ENCODE data around the gene MYO1G. TPM values are rescaled to one million over a fixed set of nuclear protein-coding genes. Genes with fewer than 3 reads are reported as not detected.

MYO1G gene
- total RNA-seq, 2 experiments from 2014 or later = 369 to 376 TPM

- H3K4me1 Mint-ChIP-seq = peaks cover 63% of the 10 kb centered on the region
- POLR2A ChIA-PET = interaction anchor here (0.6 to 6.8 kb wide), 8 partner anchors 18 to 343 kb away, joined by 3 to 99 read pairs (median 8); partner anchors contain the start of genes CCM2, H2AZ2 and TBRG4
- H3K9me3 Mint-ChIP-seq (ENCODE audit: low read depth) = no peaks in the 10 kb centered on the region
- intact Hi-C loops (cut with DNase I, micrococcal nuclease) = loop anchor here (2.0 to 10.0 kb wide), 8 partner anchors 46 to 956 kb away; partner anchors contain the start of genes PPIA (in 1 of the 2) and TBRG4 (in 1 of the 2)
- ATAC-seq (peak; percentile 2), DNase-seq (peak; percentile 72)
- H3K36me3 Mint-ChIP-seq (ENCODE audit: low read depth) = peaks cover 80% of the 10 kb centered on the region
- H3K27ac Mint-ChIP-seq = peak overlapping the region; percentile 99
- CTCF ChIA-PET = interaction anchor here (2.5 to 3.7 kb wide), 2 partner anchors 20 to 155 kb away, joined by 19 to 20 read pairs; no protein-coding TSS in a partner anchor
- H3K4me3 Mint-ChIP-seq = peak overlapping the region; percentile 99
- no peaks in the 10 kb centered on the region for H3K27me3 Mint-ChIP-seq
Observed at GRCh38 chr7:44981035-44981706, 2.4 kb upstream of the MYO1G start.

- intact Hi-C loops (cut with DNase I, micrococcal nuclease) = loop anchor here (1.0 to 10.0 kb wide), 14 partner anchors 19 to 956 kb away; partner anchors contain the start of genes PPIA (in 2 of the 2), TBRG4 (in 2 of the 2), CCM2 (in 1 of the 2) and H2AZ2 (in 1 of the 2)
- Mint-ChIP-seq H3K27me3 (no peaks in the 10 kb centered on the region), H3K4me3 (peak overlapping the region; percentile 99), H3K4me1 (peaks cover 68% of the 10 kb centered on the region), H3K9me3 (ENCODE audit: low read depth) (no peaks in the 10 kb centered on the region), H3K27ac (peak overlapping the region; percentile 99), H3K36me3 (ENCODE audit: low read depth) (peaks cover 80% of the 10 kb centered on the region)
- peak; percentile 48 for ATAC-seq
- DNase-seq = peak; percentile 94
- ChIA-PET POLR2A (interaction anchor here (0.7 to 6.8 kb wide), 9 partner anchors 19 to 342 kb away, joined by 3 to 99 read pairs (median 6); partner anchors contain the start of genes CCM2, H2AZ2, PURB and TBRG4), CTCF (interaction anchor here (0.6 to 3.7 kb wide), 6 partner anchors 21 to 341 kb away, joined by 3 to 20 read pairs (median 4); no protein-coding TSS in a partner anchor)
Observed at GRCh38 chr7:44980393-44981034, 1.7 kb upstream of the MYO1G start.

DNA sequence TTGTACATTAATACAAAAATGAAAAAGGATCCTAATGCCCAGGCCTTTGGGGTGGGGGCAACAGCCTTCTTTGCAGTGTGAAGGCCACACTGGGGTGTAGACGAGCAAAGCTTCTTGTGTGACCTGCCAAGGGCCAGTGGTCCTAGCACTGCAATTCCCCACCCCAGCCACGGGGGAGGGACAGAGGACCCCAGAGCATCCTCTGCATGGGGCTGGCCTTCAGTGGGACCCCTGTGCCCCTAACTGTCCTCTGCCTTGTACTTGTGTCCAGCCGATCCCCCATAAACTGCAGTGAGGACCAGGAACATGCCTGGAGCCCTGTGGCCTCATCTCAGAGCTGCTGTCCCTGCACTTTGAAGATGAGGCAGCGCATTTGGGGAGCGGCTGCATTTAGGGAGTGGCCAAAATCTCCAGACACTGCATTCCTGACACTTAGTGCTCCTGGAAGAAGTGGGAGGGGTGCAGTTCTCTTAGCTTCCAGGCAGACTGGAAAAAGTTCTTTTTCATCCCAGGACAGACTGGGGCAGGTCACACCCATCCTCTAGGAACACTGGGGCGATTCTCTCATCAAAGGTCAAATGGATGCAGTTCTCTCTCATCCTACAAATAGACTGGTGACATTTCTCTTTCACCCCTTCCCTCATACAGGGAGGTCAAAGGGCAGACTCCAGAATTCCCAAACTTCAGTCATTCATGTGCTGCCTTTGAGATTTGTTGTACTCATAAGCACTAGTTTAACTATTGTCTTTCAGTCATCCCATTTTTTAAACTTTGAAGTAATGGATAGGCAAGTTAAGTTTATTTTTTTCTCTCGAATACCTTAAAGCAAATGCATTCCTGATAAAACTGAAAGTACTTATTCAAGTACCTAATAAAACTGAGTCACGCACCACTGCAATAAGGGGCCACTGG lies 922 bp upstream of the MYO1G start:
- POLR2A ChIA-PET = interaction anchor here (0.6 to 6.8 kb wide), 12 partner anchors 20 to 341 kb away, joined by 3 to 99 read pairs (median 4); partner anchors contain the start of genes CCM2, H2AZ2, PURB and TBRG4
- DNase-seq (peak; percentile 56), ATAC-seq (no peak)

GRCh38 chr7:44977959-44978335 lies 868 bp downstream of the MYO1G start:
- intact Hi-C loops (cut with DNase I, micrococcal nuclease) = loop anchor here in 1 of 2 experiments (1.0 kb wide), 1 partner anchor 396 kb away; the partner anchor contains the start of gene TMED4
- no peaks in the 10 kb centered on the region for H3K9me3 Mint-ChIP-seq (ENCODE audit: low read depth)
- POLR2A ChIA-PET = interaction anchor here (1.0 to 1.3 kb wide), 3 partner anchors 22 to 158 kb away, joined by 3 to 5 read pairs (median 5); partner anchors contain the start of gene CCM2
- H3K4me1 Mint-ChIP-seq = peaks cover 74% of the 10 kb centered on the region
- H3K4me3 Mint-ChIP-seq = peak overlapping the region; percentile 99
- DNase-seq (peak; percentile 61), ATAC-seq (no peak)
- peak overlapping the region; percentile 99 for H3K27ac Mint-ChIP-seq
- peaks cover 75% of the 10 kb centered on the region for H3K36me3 Mint-ChIP-seq (ENCODE audit: low read depth)
- CTCF ChIA-PET = interaction anchor here (0.7 to 1.4 kb wide), 9 partner anchors 8 to 159 kb away, joined by 3 to 7 read pairs (median 3); no protein-coding TSS in a partner anchor
- H3K27me3 Mint-ChIP-seq = no peaks in the 10 kb centered on the region

More for the DNA sequence above, 922 bp upstream of the MYO1G start:
- no peaks in the 10 kb centered on the region for H3K9me3 Mint-ChIP-seq (ENCODE audit: low read depth)
- H3K27me3 Mint-ChIP-seq = no peaks in the 10 kb centered on the region
- H3K4me3 Mint-ChIP-seq = peak overlapping the region; percentile 99
- intact Hi-C loops (cut with DNase I, micrococcal nuclease) = loop anchor here (1.0 to 10.0 kb wide), 17 partner anchors 20 to 955 kb away; partner anchors contain the start of genes PPIA (in 2 of the 2), TBRG4 (in 2 of the 2), CCM2 (in 1 of the 2) and H2AZ2 (in 1 of the 2)
- CTCF ChIA-PET = interaction anchor here (0.6 to 2.5 kb wide), 8 partner anchors 21 to 341 kb away, joined by 3 to 19 read pairs (median 4); partner anchors contain the start of gene TBRG4
- H3K36me3 Mint-ChIP-seq (ENCODE audit: low read depth) = peaks cover 78% of the 10 kb centered on the region
- peak overlapping the region; percentile 99 for H3K27ac Mint-ChIP-seq
- peaks cover 71% of the 10 kb centered on the region for H3K4me1 Mint-ChIP-seq

DNA sequence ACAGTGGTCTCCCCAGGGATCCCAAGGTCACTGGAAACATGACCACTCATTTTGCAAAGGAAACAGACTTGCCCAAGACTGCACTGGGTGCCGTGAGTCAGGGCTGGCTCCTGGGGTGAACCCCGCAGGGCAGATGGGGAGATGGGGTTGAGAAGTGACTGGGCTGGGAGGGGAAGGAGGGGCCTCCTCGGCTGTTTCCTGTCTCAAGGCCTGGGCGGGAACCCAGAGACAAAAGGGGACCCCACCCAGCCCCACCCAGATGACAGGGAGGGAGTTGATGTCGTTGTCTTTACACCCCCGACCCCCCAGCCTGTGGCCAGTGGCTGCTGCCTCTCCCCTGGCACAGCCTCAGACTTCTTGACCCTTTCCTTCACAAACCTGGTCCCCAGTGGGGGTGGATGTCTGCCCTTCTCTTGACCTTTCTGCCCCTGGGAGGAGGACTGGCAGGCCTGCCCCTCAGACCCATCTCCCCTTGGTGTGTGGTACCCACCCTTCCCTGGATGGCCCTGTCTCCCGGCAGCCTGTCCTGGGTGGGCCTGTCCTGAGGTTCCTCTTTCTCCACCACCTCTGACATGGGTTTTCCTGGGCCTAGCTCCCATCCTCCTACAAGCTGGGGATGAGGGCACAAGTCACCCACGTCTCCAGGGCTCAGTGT lies 1.4 kb downstream of the MYO1G start:
- intact Hi-C loops (cut with DNase I, micrococcal nuclease) = loop anchor here in 1 of 2 experiments (1.0 kb wide), 1 partner anchor 395 kb away; the partner anchor contains the start of gene TMED4
- Mint-ChIP-seq H3K27me3 (no peaks in the 10 kb centered on the region), H3K4me1 (peaks cover 72% of the 10 kb centered on the region), H3K9me3 (ENCODE audit: low read depth) (no peaks in the 10 kb centered on the region), H3K36me3 (ENCODE audit: low read depth) (peaks cover 75% of the 10 kb centered on the region), H3K27ac (peak overlapping the region; percentile 99), H3K4me3 (peak overlapping the region; percentile 99)
- ChIA-PET POLR2A (interaction anchor here (1.0 to 1.3 kb wide), 3 partner anchors 22 to 159 kb away, joined by 3 to 5 read pairs (median 5); partner anchors contain the start of gene CCM2), CTCF (interaction anchor here (0.7 to 1.4 kb wide), 9 partner anchors 8 to 159 kb away, joined by 3 to 7 read pairs (median 3); no protein-coding TSS in a partner anchor)
- DNase-seq (peak; percentile 92), ATAC-seq (peak; percentile 51)

DNA sequence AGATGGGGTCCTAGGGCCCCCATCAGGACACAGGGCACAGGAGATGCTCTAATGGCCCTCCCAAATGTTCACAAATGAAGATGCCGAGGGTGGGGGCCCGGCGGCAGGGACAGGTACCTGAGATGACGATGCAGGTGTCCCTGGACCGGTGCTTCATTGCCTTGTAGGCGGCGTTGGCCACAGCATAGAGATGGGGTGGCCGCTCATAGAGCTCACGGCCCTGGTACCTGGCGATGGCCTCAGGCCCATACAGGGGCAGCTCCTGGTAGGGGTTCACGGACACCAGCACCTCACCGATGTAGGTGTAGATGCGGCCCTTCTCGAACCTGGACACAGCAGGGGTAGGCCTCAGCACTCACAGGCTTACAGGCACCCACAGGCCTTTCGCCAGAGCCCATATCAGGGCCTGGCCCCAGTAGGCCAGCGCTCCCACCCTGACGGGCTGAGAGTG lies 2.0 kb downstream of the MYO1G start:
- intact Hi-C loops (cut with DNase I, micrococcal nuclease) = loop anchor here in 1 of 2 experiments (1.0 kb wide), 1 partner anchor 394 kb away; the partner anchor contains the start of gene TMED4

DNA sequence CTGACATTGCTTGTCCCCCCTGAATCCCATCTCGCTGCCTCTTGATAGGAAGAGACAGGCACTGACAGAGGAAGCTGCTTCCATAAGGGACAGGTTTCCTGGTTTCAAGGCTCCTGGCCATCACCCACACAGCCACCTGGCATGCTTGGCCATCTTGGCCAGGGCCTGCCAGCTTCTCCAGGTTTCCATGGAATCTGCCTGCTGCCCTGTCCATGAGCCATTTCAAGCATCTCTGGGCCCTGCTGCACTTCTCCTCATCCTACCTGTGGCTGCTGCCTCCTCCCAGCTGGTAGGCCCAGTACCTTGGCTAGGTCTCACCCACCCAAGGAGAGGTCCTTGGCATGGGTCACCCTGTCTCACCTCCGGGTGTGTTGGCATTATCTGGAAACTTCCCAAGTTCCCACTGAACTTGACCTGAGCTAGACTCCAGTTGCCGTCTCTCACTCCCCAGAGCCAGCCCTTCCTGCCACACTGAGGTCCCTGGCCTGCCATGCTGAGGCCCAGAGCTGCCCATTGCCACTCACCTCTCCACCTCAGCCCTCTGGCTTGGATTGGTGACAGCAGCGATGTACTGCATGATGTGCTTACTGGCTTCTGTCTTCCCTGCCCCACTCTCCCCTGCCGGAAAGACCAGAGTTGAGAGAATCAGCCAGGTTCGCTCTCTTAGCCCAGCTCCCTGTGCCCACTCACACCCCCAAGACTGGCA lies 2.6 kb downstream of the MYO1G start:
- Mint-ChIP-seq H3K9me3 (ENCODE audit: low read depth) (no peaks in the 10 kb centered on the region), H3K27ac (peak overlapping the region; percentile 89), H3K4me3 (peak overlapping the region; percentile 99), H3K36me3 (ENCODE audit: low read depth) (peaks cover 78% of the 10 kb centered on the region), H3K27me3 (no peaks in the 10 kb centered on the region), H3K4me1 (peaks cover 70% of the 10 kb centered on the region)
- no peak for ATAC-seq
- ChIA-PET POLR2A (interaction anchor here (0.6 kb wide), 1 partner anchor 123 kb away, joined by 3 read pairs; no protein-coding TSS in a partner anchor), CTCF (interaction anchor here (0.5 to 1.2 kb wide), 5 partner anchors 26 to 309 kb away, joined by 3 to 5 read pairs (median 4); partner anchors contain the start of gene TBRG4)
- DNase-seq = peak; percentile 11
- intact Hi-C loops (cut with DNase I, micrococcal nuclease) = no loop called here

More for the DNA sequence above, 2.0 kb downstream of the MYO1G start:
- ATAC-seq = no peak
- H3K27ac Mint-ChIP-seq = peak overlapping the region; percentile 89
- peak overlapping the region; percentile 99 for H3K4me3 Mint-ChIP-seq
- no peaks in the 10 kb centered on the region for H3K27me3 Mint-ChIP-seq
- H3K4me1 Mint-ChIP-seq = peaks cover 73% of the 10 kb centered on the region
- no peak for DNase-seq
- H3K9me3 Mint-ChIP-seq (ENCODE audit: low read depth) = no peaks in the 10 kb centered on the region
- CTCF ChIA-PET = interaction anchor here (0.7 to 1.4 kb wide), 4 partner anchors 25 to 309 kb away, joined by 3 to 5 read pairs (median 4); no protein-coding TSS in a partner anchor
- POLR2A ChIA-PET = interaction anchor here (0.6 kb wide), 1 partner anchor 122 kb away, joined by 3 read pairs; no protein-coding TSS in a partner anchor
- H3K36me3 Mint-ChIP-seq (ENCODE audit: low read depth) = peaks cover 75% of the 10 kb centered on the region

GRCh38 chr7:44975331-44976039 lies 3.3 kb downstream of the MYO1G start:
- H3K4me3 Mint-ChIP-seq = peak overlapping the region; percentile 99
- POLR2A ChIA-PET = interaction anchor here (0.5 to 3.2 kb wide), 3 partner anchors 25 to 160 kb away, joined by 3 to 33 read pairs (median 20); partner anchors contain the start of gene CCM2

More at GRCh38 chr7:44975331-44976039, 3.3 kb downstream of the MYO1G start:
- ATAC-seq (no peak), DNase-seq (no peak)
- peaks cover 63% of the 10 kb centered on the region for H3K4me1 Mint-ChIP-seq
- no peaks in the 10 kb centered on the region for H3K9me3 Mint-ChIP-seq (ENCODE audit: low read depth)
- H3K36me3 Mint-ChIP-seq (ENCODE audit: low read depth) = peaks cover 83% of the 10 kb centered on the region
- CTCF ChIA-PET = interaction anchor here (0.5 to 3.7 kb wide), 6 partner anchors 26 to 161 kb away, joined by 3 to 28 read pairs (median 4); partner anchors contain the start of gene TBRG4
- H3K27me3 Mint-ChIP-seq = no peaks in the 10 kb centered on the region
- intact Hi-C loops (cut with DNase I, micrococcal nuclease) = no loop called here
- H3K27ac Mint-ChIP-seq = peak overlapping the region; percentile 47

Measured in activated CD4-positive, alpha-beta T cell treated with anti-CD3 and anti-CD28 coated beads for 36 hours (primary cell).